Endothelial cell of umbilical vein (primary cell): ENCODE measurements around the gene EZR. TPM values are rescaled to one million over a fixed set of nuclear protein-coding genes. Genes with fewer than 3 reads are reported as not detected.

Experiments
- BruUV-seq: library from RNA; stranded (reverse); fragments of 400-500 nt; replicated peaks from 2 replicates; lab custom pipeline; 2021; lab: Mats Ljungman, UMichigan
- CTCF ChIA-PET: fragments of 300-600, 350-600 bp; sonication (Branson Sonifier 250); formaldehyde crosslinking; loops from one replicate; lab custom pipeline; 2021; ENCODE audit warnings: antibody characterized with exemption, inconsistent platforms; lab: Charles Lee
- POLR2A ChIA-PET: fragments of 300-600, 350-600 bp; sonication (Branson Sonifier 250); formaldehyde crosslinking; loops from one replicate; lab custom pipeline; 2021; ENCODE audit warnings: antibody characterized with exemption, inconsistent platforms; lab: Charles Lee
- DNase-seq: peaks from one replicate; pipeline ENCODE4 v3.0.0-alpha.2; 2011; ENCODE audit warnings: low read depth, low spot score
- FAIRE-seq: peaks from 2 replicates; lab custom pipeline; 2011; peaks lifted over from hg19 to GRCh38; lab: Jason Lieb, UNC
- H2AFZ ChIP-seq: 2 replicates; pipeline ENCODE4 v1.6.0; 2012; ENCODE audit warnings: low read depth, low read length, control low read depth, inconsistent platforms
- H3K27ac ChIP-seq: 2 replicates; pipeline ENCODE4 v1.5.1; 2011; ENCODE audit warnings: low read depth, mild to moderate bottlenecking, control low read depth, low read length, moderate library complexity; ENCODE audit not compliant: insufficient read depth
- H3K27me3 ChIP-seq, 2 experiments: 2 replicates each; pipeline versions ENCODE4 v1.6.0 to v1.6.1; 2011; ENCODE audit warnings: low read length in 2 of 2, mixed read lengths in 1 of 2; ENCODE audit not compliant: control insufficient read depth in 2 of 2, insufficient read depth in 2 of 2
- H3K36me3 ChIP-seq, 2 experiments: 2 replicates in 1 of 2; 3 replicates in 1 of 2; pipeline ENCODE4 v1.5.1; 2011; ENCODE audit warnings: low read length in 2 of 2, mild to moderate bottlenecking in 1 of 2, moderate library complexity in 1 of 2; ENCODE audit not compliant: control insufficient read depth in 2 of 2, insufficient read depth in 2 of 2; ENCODE audit errors: extremely low read depth in 1 of 2
- H3K4me1 ChIP-seq: 3 replicates; pipeline ENCODE4 v1.5.1; 2011; ENCODE audit warnings: mild to moderate bottlenecking, low read length; ENCODE audit not compliant: control insufficient read depth, insufficient read depth; ENCODE audit errors: extremely low read depth
- H3K4me2 ChIP-seq: 2 replicates; pipeline ENCODE4 v1.6.1; 2011; ENCODE audit warnings: low read length, control low read depth, mixed read lengths; ENCODE audit not compliant: insufficient read depth
- H3K4me3 ChIP-seq, 3 experiments: fragments of 200-600 bp in 1 of 3; sonication (generic), shearing (Covaris generic) in 1 of 3; replicated peaks in 1 of 3; 2 replicates each; pipeline ENCODE4 v1.5.1; 2011 to 2016; ENCODE audit warnings: control low read depth in 3 of 3, low read length in 3 of 3, mild to moderate bottlenecking in 2 of 3, inconsistent platforms in 1 of 3, low read depth in 1 of 3, moderate library complexity in 1 of 3; ENCODE audit not compliant: insufficient read depth in 1 of 3
- H3K79me2 ChIP-seq: 2 replicates; pipeline ENCODE4 v1.6.0; 2012; ENCODE audit warnings: low read length, inconsistent platforms; ENCODE audit not compliant: control insufficient read depth, insufficient read depth
- H3K9ac ChIP-seq: replicated peaks from 2 replicates; pipeline ENCODE3; 2011; ENCODE audit warnings: low read length, control low read depth; ENCODE audit not compliant: insufficient read depth; ENCODE audit errors: extremely low read depth
- H3K9me1 ChIP-seq: replicated peaks from 3 replicates; pipeline ENCODE4 v1.6.0; 2011; ENCODE audit warnings: mild to moderate bottlenecking, low read length; ENCODE audit not compliant: control insufficient read depth, insufficient read depth; ENCODE audit errors: extremely low read depth
- H3K9me3 ChIP-seq: replicated peaks from 2 replicates; pipeline ENCODE4 v1.5.1; 2012; ENCODE audit warnings: low read length, inconsistent platforms; ENCODE audit not compliant: control insufficient read depth, insufficient read depth
- H4K20me1 ChIP-seq: replicated peaks from 2 replicates; pipeline ENCODE3; 2011; ENCODE audit warnings: mild to moderate bottlenecking, low read length; ENCODE audit not compliant: control insufficient read depth, insufficient read depth; ENCODE audit errors: extremely low read depth
- EZH2 ChIP-seq: IDR thresholded peaks from 2 replicates; pipeline ENCODE4 v1.6.1; 2012; ENCODE audit warnings: borderline replicate concordance, low read depth, mild to moderate bottlenecking, moderate library complexity, low read length, inconsistent platforms; ENCODE audit not compliant: severe bottlenecking
- FOS ChIP-seq: IDR thresholded peaks from 2 replicates; pipeline ENCODE4 v1.6.1; 2011; ENCODE audit warnings: mild to moderate bottlenecking, low read length, moderate library complexity, borderline replicate concordance; ENCODE audit not compliant: insufficient read depth
- GATA2 ChIP-seq: IDR thresholded peaks from 2 replicates; pipeline ENCODE4 v1.7.0; 2011; ENCODE audit warnings: low read depth, mild to moderate bottlenecking, moderate library complexity, mixed read lengths, low read length; ENCODE audit not compliant: insufficient read length, insufficient read depth
- JUN ChIP-seq: IDR thresholded peaks from 2 replicates; pipeline ENCODE4 v1.6.1; 2011; ENCODE audit warnings: borderline replicate concordance, low read depth; ENCODE audit not compliant: insufficient read length, insufficient read depth
- MAX ChIP-seq: IDR thresholded peaks from 2 replicates; pipeline ENCODE4 v1.6.1; 2011; ENCODE audit not compliant: insufficient read depth, insufficient read length
- MYC ChIP-seq: IDR thresholded peaks from one replicate; pipeline ENCODE4 v1.6.1; 2011; ENCODE audit warnings: mild to moderate bottlenecking, low read depth, low read length
- POLR2A ChIP-seq: IDR thresholded peaks from 2 replicates; pipeline ENCODE4 v1.6.1; 2012; ENCODE audit warnings: low read depth, mild to moderate bottlenecking, control low read depth, low read length
- POLR2AphosphoS5 ChIP-seq: IDR thresholded peaks from 2 replicates; pipeline ENCODE4 v1.6.1; 2012; ENCODE audit warnings: low read depth, mild to moderate bottlenecking, control low read depth, low read length, moderate library complexity; ENCODE audit not compliant: insufficient read depth
- dilution Hi-C: fragments of 300-500 bp; cut with MboI; formaldehyde crosslinking; loops from one replicate; pipeline ENCODE4 v1.15.0; 2019; ENCODE audit warnings: low sequenced_read_pairs; ENCODE audit not compliant: extremely low pct_ligation_motif_present
- intact Hi-C: fragments of 100-400 bp; cut with micrococcal nuclease; formaldehyde crosslinking; loops from one replicate; pipeline ENCODE4 v1.10.0; 2022
- polyA plus RNA-seq, 4 experiments: library from polyadenylated mRNA; depleted of rRNA in 3 of 4; stranded (reverse) in 3 of 4; unstranded in 1 of 4; fragments of >200 nt; gene quantifications; 2 replicates each; pipeline versions ENCODE4 v1.2.1 to v1.2.3, GENCODE V29; 2011 to 2012; ENCODE audit warnings: missing spikeins in 1 of 4
- total RNA-seq: library from RNA; stranded (reverse); gene quantifications from 2 replicates; pipeline ENCODE4 v1.2.3, GENCODE V29; 2021
- TF ChIP-seq, protein P1 (sequence below), 2 donors: IDR thresholded peaks; 1 replicate in 1 of 2; 2 replicates in 1 of 2; pipeline ENCODE4 v1.5.1; 2011; ENCODE audit warnings: low read length in 2 of 2, mild to moderate bottlenecking in 2 of 2, moderate library complexity in 2 of 2, control low read depth in 1 of 2, inconsistent platforms in 1 of 2, low read depth in 1 of 2; ENCODE audit not compliant: insufficient read depth in 1 of 2; ENCODE audit errors: extremely low read depth in 1 of 2

EZR gene
- total and polyA plus RNA-seq, 2 donors (not counting 3 experiments of a cell fraction or from before 2014, with no cell fraction given), result 58.5 to 108 TPM

- no peak overlapping the region for H3K4me2 ChIP-seq
- ChIA-PET CTCF (no interaction called here), POLR2A (no interaction called here)
- intact Hi-C loops, result no loop called here
- no peak overlapping the region for H3K4me3 ChIP-seq
- H3K36me3 ChIP-seq, result peaks cover 3 to 8% of the 10 kb centered on the region in 2 experiments
- DNase-seq, result no peak
- no peaks in the 10 kb centered on the region for H3K9me3 ChIP-seq
- TF ChIP-seq FOS (no peak), POLR2AphosphoS5 (no peak), GATA2 (no peak), MAX (no peak), MYC (no peak), JUN (no peak), POLR2A (no peak), EZH2 (no peak)
- TF ChIP-seq, protein P1, sequence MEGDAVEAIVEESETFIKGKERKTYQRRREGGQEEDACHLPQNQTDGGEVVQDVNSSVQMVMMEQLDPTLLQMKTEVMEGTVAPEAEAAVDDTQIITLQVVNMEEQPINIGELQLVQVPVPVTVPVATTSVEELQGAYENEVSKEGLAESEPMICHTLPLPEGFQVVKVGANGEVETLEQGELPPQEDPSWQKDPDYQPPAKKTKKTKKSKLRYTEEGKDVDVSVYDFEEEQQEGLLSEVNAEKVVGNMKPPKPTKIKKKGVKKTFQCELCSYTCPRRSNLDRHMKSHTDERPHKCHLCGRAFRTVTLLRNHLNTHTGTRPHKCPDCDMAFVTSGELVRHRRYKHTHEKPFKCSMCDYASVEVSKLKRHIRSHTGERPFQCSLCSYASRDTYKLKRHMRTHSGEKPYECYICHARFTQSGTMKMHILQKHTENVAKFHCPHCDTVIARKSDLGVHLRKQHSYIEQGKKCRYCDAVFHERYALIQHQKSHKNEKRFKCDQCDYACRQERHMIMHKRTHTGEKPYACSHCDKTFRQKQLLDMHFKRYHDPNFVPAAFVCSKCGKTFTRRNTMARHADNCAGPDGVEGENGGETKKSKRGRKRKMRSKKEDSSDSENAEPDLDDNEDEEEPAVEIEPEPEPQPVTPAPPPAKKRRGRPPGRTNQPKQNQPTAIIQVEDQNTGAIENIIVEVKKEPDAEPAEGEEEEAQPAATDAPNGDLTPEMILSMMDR (IDR thresholded peaks at IDR 0.05; ENCODE audit: extremely low read depth in 1 of 2, insufficient read depth in 1 of 2, low read depth in 1 of 2, low read length in 2 of 2), result no peak
- no peaks in the 10 kb centered on the region for H3K9me1 ChIP-seq
- H4K20me1 ChIP-seq, result peaks cover 1% of the 10 kb centered on the region
- no peaks in the 10 kb centered on the region for H3K4me1 ChIP-seq
- dilution Hi-C loops, result no loop called here
- no TSS peak for BruUV-seq
- H3K27me3 ChIP-seq, result no peaks in the 10 kb centered on the region
- FAIRE-seq, result no peak
- no peak overlapping the region for H3K27ac ChIP-seq
- no peak overlapping the region for H2AFZ ChIP-seq
- peaks cover 68% of the 10 kb centered on the region for H3K79me2 ChIP-seq
- H3K9ac ChIP-seq, result no peak overlapping the region
Observed at GRCh38 chr6:158791274-158791855, 27.8 kb downstream of the EZR start.
